HepG2 (cell line): ENCODE measurements around the gene P4HA3.

Source experiments
- CBX2 ChIP-seq, 2 experiments: fragments of 200-600 bp in 1 of 2; sonication (generic); formaldehyde crosslinking in 1 of 2; IDR thresholded peaks; 2 replicates each; pipeline versions ENCODE4 v1.7.0 to v1.8.1; 2018 to 2022; ENCODE audit warnings: low read depth in 2 of 2, low read length in 1 of 2, mild to moderate bottlenecking in 1 of 2, missing genetic modification reagents in 1 of 2
- CTCF ChIP-seq: sonication (generic); formaldehyde crosslinking; IDR thresholded peaks from 2 replicates; pipeline ENCODE4 v1.5.0; 2020; ENCODE audit warnings: mild to moderate bottlenecking, missing genetic modification reagents, moderate library complexity
- MLX ChIP-seq: IDR thresholded peaks from 2 replicates; pipeline ENCODE4 v1.6.1; 2016
- MTA3 ChIP-seq: sonication (generic); formaldehyde crosslinking; IDR thresholded peaks from 2 replicates; pipeline ENCODE4 v1.4.0; 2020; ENCODE audit warnings: missing genetic modification reagents
- POLR2AphosphoS5 ChIP-seq: IDR thresholded peaks from 2 replicates; pipeline ENCODE4 v1.6.1; 2012; ENCODE audit warnings: low read depth, low read length
- RELA ChIP-seq: sonication (generic); formaldehyde crosslinking; IDR thresholded peaks from 2 replicates; pipeline ENCODE4 v1.4.0; 2020; ENCODE audit warnings: missing genetic modification reagents
- RFX5 ChIP-seq: IDR thresholded peaks from 2 replicates; pipeline ENCODE4 v1.6.1; 2011; ENCODE audit warnings: low read depth, low read length, improper control_type of control experiment
- TGIF2 ChIP-seq: IDR thresholded peaks from 2 replicates; pipeline ENCODE4 v1.6.1; 2016; ENCODE audit warnings: control low read depth, missing compliant biosample characterization
- ZNF317 ChIP-seq: sonication (generic); formaldehyde crosslinking; IDR thresholded peaks from 2 replicates; pipeline ENCODE4 v1.5.0; 2020; ENCODE audit warnings: mild to moderate bottlenecking, missing genetic modification reagents

DNA sequence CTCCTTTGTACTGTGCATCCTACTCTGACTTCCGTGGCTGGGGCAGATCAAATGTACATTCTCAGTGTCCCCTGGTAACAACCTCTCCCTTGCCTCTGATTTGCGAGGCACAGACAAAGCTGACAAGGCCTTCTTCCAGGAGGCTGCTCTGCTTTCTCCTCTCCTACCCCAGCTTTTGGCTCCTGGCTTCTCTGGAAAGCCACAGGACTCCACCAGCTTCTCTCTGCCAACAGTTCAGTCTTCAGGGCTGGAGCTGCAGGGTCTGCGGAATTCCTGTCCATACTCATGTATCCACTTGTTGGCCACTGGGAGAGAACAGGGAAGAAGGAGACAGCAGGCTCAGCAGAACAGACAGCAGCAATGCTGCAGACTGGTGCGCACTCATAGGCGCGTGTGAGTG is 44.4 kb downstream of the P4HA3 start:
- no peak for TF ChIP-seq RELA (CRISPR knock-in tag)
- TF ChIP-seq TGIF2 (CRISPR knock-in tag), result no peak
- no peak for TF ChIP-seq CBX2 (IDR thresholded peaks at IDR 0.05; ENCODE audit: low read depth, low read length)
- no peak for TF ChIP-seq CBX2 (CRISPR knock-in tag; IDR thresholded peaks at IDR 0.05; ENCODE audit: low read depth)
- no peak for TF ChIP-seq MTA3 (CRISPR knock-in tag)
- no peak for TF ChIP-seq POLR2AphosphoS5
- TF ChIP-seq CTCF (CRISPR knock-in tag), result no peak
- no peak for TF ChIP-seq MLX (CRISPR knock-in tag)
- TF ChIP-seq ZNF317 (CRISPR knock-in tag), result no peak
- no peak for TF ChIP-seq RFX5
